ENCODE data around the gene MRPL52.

GRCh38 chr14:22849212-22849819 is 19.6 kb downstream of the MRPL52 start:
- TF ChIP-seq EZH2 (IDR thresholded peaks at IDR 0.05; ENCODE audit: insufficient read depth, poor library complexity, severe bottlenecking), result no peak
- no peak for TF ChIP-seq EZH2phosphoT487 (IDR thresholded peaks at IDR 0.05; ENCODE audit: insufficient read depth, low read depth)

Measured in GM23248 (cell line).